Prostate gland (tissue), 2 donors: ENCODE results near the gene ZNF33A.
"Not testable (repeated sequence)": the region's sequence is repeated elsewhere in the genome, so short reads cannot be mapped to it uniquely, and the experiment has no call there.

ENCODE experiments used
- POLR2A ChIP-seq: fragments of 450-650 bp; IDR thresholded peaks from one replicate; pipeline ENCODE4 v1.6.1; 2016; ENCODE audit warnings: antibody characterized with exemption, mild to moderate bottlenecking
- POLR2AphosphoS5 ChIP-seq: sonication (generic); formaldehyde crosslinking; IDR thresholded peaks from one replicate; pipeline ENCODE4 v1.6.1; 2017; ENCODE audit warnings: antibody characterized with exemption
- TF ChIP-seq, protein P1 (sequence below), 4 experiments: fragments of 200-600 bp in 2 of 4; fragments of 450-650 bp in 2 of 4; sonication (generic) in 2 of 4; IDR thresholded peaks; 1 replicate in 3 of 4; 2 replicates in 1 of 4; pipeline ENCODE4 v1.5.1; 2016 to 2019; ENCODE audit warnings: antibody characterized with exemption in 4 of 4, mild to moderate bottlenecking in 2 of 4, moderate library complexity in 2 of 4

DNA sequence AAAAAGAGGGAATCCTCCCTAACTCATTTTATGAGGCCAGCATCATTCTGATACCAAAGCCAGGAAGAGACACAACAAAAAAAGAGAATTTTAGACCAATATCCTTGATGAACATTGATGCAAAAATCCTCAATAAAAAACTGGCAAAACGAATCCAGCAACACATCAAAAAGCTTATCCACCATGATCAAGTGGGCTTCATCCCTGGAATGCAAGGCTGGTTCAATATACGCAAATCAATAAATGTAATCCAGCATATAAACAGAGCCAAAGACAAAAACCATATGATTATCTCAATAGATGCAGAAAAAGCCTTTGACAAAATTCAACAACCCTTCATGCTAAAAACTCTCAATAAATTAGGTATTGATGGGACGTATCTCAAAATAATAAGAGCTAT, 11.6 kb upstream of the ZNF33A start:
- TF ChIP-seq, protein P1, sequence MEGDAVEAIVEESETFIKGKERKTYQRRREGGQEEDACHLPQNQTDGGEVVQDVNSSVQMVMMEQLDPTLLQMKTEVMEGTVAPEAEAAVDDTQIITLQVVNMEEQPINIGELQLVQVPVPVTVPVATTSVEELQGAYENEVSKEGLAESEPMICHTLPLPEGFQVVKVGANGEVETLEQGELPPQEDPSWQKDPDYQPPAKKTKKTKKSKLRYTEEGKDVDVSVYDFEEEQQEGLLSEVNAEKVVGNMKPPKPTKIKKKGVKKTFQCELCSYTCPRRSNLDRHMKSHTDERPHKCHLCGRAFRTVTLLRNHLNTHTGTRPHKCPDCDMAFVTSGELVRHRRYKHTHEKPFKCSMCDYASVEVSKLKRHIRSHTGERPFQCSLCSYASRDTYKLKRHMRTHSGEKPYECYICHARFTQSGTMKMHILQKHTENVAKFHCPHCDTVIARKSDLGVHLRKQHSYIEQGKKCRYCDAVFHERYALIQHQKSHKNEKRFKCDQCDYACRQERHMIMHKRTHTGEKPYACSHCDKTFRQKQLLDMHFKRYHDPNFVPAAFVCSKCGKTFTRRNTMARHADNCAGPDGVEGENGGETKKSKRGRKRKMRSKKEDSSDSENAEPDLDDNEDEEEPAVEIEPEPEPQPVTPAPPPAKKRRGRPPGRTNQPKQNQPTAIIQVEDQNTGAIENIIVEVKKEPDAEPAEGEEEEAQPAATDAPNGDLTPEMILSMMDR (IDR thresholded peaks at IDR 0.05): not testable (repeated sequence)
- not testable (repeated sequence) for TF ChIP-seq POLR2AphosphoS5, POLR2A
